NCI-H510A (cell line): ENCODE results near the gene HJV.
"Not testable (repeated sequence)": the region's sequence is repeated elsewhere in the genome, so short reads cannot be mapped to it uniquely, and the experiment has no call there.

Source experiments
- DNase-seq: peaks from one replicate; lab custom pipeline; 2025; lab: John Stamatoyannopoulos, UW

Gene HJV

GRCh38 chr1:146021622-146022402 lies at the start of gene HJV:
Gene HJV (minus strand): TSS chr1:146021735. CDS start chr1:146020231, 1,504 bp downstream.
- no peak for DNase-seq

GRCh38 chr1:146059148-146059547 lies 37.6 kb upstream of the HJV start:
- DNase-seq, result not testable (repeated sequence)

DNA sequence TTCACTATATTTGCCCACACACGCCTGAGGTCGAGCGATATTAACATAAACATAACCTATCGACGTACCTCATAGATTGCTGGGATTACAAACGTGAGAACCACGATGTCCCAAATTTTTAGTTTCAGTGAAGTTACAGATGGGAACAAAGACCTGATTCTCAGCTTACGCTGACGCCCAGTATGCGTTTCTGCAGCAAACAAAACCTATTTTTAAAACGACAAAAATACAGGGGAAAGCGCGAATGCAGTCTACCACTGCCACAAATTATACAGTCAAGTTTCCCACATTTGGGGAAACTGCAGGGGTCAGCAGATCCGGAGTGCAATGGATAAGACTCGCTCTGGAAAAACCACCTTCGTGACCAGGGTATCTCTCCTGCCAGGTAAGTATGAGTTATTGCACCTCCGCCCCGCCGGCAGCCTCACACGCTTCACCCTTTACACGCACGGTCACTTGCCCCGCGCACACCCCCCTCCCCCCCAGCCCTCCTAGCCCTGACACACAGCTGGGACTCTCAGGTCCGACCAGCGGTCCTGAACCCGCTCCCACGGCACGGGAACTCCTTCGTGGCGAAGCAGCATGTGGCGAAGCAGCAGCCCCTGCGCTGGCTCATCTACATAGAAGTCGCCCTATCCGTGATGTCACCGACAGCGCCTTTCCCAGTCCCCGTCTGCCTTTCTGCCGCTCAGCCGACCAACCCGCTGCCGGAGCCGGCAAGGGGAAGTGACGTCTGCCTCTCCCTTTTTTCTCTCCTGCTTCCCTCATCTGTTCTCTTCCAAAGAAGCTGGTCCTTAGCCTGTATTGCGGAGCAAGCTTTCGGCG lies 30.5 kb upstream of the HJV start:
- DNase-seq, result peak; percentile 77

DNA sequence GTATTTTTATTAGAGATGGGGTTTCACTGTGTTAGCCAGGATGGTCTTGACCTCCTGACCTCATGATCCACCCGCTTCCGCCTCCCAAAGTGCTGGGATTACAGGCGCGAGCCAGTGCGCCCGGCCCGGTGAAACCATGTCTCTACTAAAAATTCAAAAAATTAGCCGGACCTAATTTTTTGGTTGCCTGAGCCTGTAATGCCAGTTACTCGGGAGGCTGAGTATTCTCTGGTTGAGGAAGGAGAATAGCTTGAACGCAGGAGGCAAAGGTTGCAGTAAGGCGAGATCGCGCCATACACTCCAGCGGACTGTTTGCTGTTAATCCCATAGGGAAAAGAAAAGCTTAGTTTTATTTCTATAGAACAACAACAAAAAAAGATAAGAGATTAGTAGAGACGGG lies 29.9 kb upstream of the HJV start:
- no peak for DNase-seq

GRCh38 chr1:146050652-146050963 lies 29.1 kb upstream of the HJV start:
- not testable (repeated sequence) for DNase-seq

GRCh38 chr1:146049866-146050651 lies 28.5 kb upstream of the HJV start:
- not testable (repeated sequence) for DNase-seq

- DNase-seq, result no peak
These were observed 27.9 kb upstream of the HJV start for GRCh38 chr1:146049436-146049835.

GRCh38 chr1:146048514-146049115 lies 27.1 kb upstream of the HJV start:
- DNase-seq, result not testable (repeated sequence)

DNA sequence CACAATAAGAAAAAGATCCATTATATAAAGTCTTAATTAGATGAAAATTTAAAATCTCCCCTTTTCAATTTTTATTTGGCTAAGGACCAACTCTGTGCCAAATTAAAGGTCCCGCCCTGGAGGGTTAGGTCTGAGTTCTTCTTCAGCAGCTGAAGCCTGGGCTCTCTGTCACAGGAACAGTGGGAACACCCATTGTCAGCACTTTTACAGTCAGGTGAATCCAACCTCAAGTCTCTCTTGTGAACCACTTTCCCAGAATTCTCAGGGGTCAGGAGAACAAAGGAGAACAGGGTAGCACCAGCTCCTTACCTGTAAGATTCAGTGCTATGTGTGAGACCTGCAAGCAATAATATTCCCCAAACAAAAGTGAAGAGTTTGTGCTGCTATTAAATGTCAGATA lies 25.1 kb upstream of the HJV start:
- no peak for DNase-seq

GRCh38 chr1:146039844-146040194 lies 18.3 kb upstream of the HJV start:
- no peak for DNase-seq

GRCh38 chr1:146036965-146037646 lies 15.6 kb upstream of the HJV start:
- peak; percentile 51 for DNase-seq

- DNase-seq, result no peak
These were observed 14.9 kb upstream of the HJV start for GRCh38 chr1:146036241-146036964.

DNA sequence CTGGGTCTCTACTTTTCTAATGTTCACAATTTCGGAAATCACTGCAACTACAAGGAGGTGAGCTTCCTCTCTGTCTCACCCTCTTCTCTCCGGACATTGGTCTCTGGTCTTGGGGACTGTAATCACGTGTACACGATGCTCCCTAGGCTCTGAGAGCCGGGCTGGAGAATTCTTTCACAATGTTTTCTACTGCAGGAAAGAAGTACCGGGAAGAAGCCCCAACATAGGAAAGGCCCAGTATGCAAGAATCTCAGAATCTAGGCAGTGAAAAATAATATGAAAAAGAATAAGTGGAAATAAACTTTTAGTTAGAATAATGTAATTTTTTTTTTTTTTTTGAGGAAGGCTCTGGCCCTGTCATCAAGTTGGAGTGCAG lies 13.5 kb upstream of the HJV start:
- DNase-seq, result no peak

DNA sequence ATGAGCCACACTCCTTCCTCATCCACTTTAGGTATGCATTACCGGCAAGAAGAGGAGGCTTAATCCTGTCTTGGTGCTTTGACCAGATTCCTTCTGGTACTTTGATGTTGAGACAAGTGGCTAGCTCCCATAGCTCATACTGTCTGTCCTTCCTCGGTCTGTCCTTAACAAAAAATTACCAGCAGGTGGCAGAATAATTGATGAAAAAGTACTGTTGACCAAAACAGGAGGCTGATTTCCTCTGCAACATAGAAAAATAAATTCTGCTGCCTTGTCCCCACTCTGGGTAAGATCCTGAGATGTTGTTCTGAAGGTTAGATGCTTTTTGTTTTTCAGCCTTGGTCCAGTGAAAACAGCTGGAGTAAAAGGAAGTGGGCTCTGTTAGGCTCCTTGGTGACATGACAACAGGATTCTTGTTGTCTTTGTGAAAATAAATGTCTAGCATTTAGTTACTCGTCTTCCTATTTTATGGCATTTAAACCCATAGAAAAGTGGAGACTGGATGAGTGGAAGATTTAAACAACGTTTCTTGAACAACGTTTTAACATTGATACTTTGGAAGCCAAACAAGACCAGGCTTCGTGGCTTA lies 11.2 kb upstream of the HJV start:
- DNase-seq, result no peak

DNA sequence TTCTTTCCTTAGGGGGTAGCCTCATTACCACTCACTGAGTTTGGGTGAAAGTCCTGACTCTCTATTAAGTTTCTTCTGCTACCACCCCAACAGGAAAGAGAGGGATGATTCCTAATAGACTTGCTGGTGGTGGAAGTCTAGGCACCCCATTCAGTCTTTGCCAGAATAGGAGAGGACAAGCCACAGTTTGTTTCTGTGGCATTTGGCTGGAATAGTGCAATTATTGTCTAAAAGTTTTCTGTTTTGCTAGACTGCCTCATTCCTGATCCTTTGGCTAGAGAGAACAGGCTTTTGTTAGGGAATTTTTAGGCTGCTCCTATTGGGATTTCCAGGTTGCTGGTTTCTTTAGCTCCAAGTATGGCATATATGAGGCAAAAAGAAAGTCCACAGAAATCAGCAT lies 9.9 kb upstream of the HJV start:
- DNase-seq, result no peak

DNA sequence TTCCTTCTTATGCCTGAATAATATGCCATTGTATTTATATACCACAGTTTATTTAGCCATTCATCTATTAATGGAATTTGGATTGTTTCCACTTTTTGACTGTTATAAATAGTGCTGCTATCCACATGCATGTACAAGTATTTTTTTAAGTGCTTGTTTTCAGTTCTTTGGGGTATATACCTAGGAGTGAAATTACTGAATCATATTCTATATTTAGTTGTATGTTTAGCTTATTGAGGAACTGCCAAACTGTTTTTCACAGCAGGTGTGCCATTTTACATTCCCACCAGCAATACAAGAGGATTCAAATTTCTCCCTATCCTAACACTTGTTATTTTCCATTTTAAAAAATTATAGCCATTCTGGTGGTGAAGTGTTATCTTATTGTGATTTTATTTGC lies 7.6 kb upstream of the HJV start:
- no peak for DNase-seq

DNA sequence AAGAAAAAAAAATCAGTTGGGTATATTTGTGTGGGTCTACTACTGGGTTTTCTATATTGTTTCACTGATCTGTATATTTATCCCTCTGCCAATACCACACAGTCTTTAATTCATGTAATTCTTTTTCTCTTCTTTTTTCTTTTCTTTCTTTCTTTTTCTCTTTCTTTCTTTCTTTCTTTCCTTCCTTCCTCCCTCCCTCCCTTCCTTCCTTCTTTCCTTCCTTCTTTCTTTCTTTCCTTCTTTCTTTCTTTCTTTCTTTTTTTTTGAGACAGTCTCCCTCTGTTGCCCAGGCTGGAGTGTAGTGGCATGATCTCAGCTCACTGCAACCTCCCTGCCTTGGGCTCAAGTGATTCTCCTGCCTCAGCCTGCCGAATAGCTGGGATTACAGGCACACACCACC lies 5.1 kb upstream of the HJV start:
- DNase-seq, result not testable (repeated sequence)

DNA sequence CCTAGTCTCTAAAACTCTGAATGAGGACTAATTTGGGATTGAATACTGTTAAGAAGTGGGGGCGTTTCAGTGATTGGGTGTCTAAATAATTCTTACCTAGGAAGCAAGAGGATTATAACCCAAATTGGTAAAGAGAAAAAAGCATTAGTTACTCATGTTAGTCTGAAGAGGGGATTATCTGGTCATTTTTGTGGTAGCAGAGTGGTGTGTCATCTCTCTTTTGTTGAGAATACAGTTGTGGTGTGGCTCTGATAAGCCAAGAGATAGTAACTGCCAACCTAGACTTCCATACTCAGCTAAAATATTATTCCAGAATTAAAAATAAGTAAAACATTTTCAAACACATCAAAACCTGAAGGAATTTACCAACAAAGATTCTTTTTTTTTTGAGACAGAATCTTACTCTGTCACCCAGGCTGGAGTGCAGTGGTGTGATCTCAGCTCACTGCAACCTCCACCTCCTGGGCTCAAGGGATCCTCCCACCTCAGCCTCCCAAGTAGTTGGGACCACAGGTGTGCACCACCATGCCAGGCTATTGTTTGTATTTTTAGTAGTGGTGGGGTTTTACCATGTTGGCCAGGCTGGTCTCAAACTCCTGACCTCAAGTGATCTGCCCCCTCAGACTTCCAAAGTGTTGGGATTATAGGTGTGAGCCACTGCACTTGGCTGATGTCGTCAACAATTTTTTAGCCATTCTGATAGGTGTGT lies 4.4 kb upstream of the HJV start:
- DNase-seq, result not testable (repeated sequence)

- DNase-seq, result no peak
These were observed 1.0 kb upstream of the HJV start for GRCh38 chr1:146022403-146023127.
